DMS153 treated with DMSO at 0.1 percent for 48 hours (cell line): ENCODE results near the gene TMEM151B.
A peak's percentile ranks its signal among the peaks of the same experiment; 100 is the strongest.

Experiments used
- DNase-seq: peaks from one replicate; lab custom pipeline; 2025; ENCODE audit not compliant: unreplicated experiment; lab: John Stamatoyannopoulos, UW

Gene TMEM151B

DNA sequence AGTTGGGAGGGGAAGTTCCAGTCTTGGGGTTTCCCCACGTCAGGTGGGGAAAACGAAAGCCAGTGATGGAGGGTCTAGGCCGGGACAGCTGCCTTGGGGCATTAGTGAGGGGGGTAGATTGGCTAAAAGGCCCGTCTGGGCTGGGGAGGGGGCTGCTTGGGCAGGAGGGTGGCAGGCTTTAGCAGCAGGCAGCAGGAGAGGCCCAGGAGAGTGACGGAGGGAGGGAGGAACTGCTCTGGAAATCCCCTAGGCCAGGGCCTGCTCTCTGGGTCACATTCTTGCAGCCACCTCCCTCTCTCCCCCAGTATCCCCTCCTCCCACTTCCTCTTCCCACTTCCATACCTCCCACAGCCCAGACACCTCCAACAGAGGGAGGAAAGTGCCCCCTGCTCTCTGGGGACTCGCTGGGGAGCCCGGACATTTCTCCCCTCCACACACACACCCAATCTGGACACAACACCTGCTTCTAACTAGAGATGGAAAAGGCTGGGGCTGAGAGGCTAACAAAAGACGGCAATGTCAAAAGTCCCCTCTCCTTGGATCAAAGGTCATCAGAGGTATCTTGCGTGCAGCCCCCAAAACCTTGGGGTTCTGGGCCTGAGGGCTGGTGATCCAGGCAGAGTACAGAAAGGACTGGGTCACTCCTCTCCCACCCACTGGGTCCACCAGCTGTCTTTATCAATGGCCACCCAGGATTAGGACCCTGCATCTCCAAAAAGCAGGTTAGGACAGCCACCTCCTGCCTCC lies 6.7 kb upstream of the TMEM151B start:
- no peak for DNase-seq

DNA sequence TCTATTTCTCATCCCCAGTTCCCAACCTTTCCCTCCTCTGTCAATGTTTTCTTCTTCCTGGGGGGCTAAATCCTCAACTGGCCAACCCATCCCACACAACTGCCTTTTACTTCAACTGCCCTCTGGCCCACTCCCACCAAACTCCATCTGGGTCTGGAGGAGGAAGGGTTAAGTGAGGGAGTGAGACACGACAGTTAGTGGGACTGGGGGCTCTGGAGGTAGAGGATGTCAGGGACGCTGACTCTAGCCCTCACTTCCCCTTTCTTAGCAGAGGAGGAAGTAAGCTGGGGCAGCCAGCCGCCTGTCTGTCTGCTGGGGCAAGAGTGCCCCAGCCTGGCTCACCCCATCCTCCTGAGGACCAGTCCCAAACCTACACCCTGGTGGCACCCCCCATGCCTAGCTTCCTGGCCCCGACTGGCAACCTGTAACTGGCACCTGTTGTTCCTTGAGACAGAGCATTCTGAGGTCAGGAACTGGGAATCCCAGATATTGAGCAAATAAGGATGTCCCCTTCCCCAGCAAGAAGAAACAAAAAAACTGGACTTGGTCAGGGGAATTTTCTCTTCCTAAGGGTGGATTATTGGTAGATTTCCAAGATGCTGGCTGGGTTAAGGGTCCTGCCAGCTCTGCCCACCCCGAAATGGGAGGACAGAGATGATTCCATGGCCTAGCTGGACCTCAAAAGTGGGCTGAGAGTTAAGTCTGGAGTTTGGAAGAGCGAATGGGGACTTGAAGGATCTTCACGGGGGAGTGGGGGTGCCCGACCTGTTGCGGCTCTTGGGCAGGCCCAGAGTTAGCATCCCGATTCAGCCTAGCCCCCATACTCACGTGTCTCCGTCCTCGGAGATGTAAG lies 5.9 kb upstream of the TMEM151B start:
- DNase-seq: no peak

DNA sequence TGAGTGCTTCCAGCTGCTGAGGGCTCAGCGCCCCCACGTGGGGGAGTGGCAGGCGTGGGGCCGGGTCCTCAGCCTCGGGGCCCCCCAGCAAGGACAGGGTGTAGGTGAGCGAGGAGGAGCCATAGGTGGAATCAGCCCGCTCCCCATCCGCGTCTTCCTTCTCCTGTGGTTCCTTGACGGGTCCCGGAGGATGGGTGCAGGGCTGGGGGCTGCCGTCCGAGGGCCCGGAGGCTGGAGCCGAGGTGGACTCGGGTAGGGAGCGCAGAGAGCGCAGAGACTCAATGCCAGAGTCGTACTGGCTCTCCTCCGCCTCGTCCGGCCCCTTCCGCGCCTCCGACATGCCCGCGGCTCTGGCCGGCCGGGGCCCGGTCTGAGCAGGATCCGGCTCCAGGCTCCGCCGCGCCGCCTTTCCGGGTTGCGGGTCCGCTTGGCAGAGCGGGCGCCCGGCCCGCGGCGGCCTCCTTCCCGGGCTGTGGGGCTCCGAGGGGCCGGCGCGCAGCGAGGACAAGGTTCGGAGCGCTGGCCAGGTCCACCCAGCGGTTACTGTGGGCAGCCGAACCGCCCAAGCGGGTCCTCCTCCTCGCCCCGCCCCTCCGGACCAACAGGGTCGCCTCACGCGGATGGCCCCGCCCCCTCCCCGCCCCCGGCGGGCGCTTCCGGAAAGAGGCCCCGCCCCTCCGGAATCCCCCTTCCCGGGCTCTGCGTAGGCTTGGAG lies 5.1 kb upstream of the TMEM151B start, which contains the start of gene NFKBIE:
Gene NFKBIE, minus strand, starts transcription at position 545 of the 715 bp plus-strand sequence. Its CDS starts 205 bp downstream, at position 340.
- DNase-seq: peak; percentile 74

DNA sequence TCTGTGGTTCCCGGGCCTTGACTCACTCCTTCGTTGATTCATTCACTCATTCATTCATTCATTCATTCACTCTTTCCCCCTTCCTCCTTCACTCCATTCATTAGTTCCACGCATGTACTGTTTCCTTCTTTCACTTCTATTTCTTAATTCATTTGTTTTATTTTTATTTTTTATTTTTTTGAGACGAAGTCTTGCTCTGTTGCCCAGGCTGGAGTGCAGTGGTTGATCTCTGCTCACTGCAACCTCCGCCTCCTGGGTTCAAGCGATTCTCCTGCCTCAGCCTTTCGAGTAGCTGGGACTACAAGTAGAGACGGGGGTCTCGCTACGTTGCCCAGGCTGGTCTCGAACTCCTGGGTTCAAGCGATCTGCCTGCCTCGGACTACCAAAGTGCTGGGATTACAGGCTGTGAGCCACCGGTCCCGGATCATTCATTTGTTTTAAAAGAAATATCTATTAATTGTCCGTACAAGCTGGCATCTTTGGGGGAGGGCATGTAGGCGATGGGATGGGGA lies 4.5 kb upstream of the TMEM151B start:
- no peak for DNase-seq

GRCh38 chr6:44266347-44266746 lies 3.9 kb upstream of the TMEM151B start:
- no peak for DNase-seq

DNA sequence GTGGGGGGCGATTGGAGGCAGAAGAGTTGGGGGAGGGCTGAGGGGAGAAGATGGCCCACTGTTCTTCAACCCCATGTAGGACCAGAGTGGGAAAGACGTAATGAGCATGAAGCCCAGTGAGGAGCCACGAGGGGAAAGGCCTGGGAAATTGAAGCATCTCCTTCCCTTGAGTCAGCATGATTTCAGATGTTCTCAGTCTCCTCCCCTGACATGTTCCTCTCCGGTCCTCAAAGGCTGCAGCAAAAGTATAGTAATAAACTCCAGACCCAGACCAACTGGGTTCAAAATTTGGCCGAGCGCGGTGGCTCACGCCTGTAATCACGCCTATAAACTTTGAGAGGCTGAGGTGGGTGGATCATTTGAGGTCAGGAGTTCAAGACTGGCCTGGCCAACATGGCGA lies 3.0 kb upstream of the TMEM151B start:
- DNase-seq: no peak

DNA sequence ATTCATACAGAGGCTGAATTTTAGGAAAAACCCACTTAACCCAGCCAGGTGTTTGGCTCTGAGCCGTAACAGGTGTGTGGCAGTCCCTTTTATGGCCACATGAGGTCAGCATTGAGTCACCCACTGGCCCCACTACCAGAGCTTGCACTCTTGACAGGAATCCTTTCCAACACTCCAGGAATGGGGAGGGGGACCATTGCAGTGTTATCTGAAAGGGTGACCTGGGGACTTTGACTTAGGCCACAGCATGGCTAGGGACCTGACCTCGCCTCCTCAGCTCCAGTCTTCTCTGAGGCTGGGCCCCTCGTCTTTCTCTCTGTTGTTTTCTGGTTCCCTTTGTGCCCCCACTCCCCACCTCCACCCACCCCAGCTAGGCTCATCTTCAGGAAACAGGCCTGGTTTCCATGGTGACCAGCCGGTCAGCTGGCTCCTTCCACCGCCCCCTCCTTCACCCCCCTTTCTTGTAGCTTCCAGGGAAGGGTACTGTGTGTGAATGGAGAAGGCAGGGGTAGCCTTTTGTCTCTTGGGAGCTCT lies 2.1 kb upstream of the TMEM151B start:
- DNase-seq: no peak

GRCh38 chr6:44269178-44269920 lies 901 bp upstream of the TMEM151B start:
- DNase-seq: no peak

DNA sequence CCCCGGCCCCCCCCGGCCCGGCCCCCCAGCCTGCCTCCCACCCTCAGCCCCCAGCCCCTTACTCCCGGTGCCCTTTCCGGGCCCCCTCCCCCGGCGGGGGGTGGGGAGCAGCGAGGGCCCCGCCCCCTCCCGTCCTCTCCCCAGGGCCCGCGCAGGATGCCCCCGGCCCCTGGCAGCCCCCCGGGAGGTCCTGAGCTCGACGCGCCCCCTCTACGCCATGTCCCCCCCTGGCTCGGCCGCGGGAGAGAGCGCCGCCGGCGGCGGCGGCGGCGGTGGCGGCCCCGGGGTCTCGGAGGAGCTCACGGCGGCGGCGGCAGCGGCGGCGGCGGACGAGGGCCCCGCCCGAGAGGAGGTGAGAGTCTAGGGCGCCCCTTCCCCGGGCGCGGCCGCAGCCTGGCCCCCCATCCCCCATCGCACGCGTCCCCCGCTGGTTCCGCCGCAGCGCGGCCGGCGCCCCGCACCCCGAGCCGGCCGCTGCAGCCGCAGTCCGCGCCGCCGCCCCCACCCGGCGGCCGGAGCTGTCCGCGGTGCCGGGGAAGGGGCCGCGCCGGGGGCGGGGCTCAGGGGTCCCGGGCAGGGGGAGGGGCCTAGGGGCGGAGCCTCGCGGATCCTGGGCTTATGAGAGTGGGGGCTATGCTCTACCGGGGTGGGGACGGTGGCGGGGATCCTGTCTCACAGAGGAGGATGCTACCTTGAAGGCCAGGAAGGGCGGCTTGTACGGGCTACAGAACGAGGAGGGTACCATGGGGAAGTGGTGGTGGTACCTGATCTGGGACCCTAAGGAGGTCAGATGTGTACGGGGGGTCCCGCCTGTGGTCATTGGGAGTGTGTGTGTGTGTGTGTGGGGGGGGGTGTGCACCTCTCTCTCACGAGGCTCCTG lies 516 bp downstream of the TMEM151B start:
- no peak for DNase-seq

DNA sequence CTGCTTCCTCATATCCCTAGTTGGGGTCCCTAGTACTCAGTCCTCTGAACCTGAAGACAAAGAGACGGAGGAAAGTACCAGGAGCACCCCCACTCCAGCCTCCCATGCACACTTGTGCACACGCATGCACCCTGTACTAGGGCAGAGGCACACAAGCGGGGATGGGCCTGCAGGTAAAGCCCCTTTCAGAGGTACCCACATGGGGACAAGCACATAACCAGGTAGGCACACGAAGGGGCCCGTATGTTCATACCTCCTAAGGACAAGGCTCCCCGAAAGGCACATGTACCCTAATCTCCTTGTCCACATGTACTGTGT lies 1.1 kb downstream of the TMEM151B start:
- DNase-seq: no peak

DNA sequence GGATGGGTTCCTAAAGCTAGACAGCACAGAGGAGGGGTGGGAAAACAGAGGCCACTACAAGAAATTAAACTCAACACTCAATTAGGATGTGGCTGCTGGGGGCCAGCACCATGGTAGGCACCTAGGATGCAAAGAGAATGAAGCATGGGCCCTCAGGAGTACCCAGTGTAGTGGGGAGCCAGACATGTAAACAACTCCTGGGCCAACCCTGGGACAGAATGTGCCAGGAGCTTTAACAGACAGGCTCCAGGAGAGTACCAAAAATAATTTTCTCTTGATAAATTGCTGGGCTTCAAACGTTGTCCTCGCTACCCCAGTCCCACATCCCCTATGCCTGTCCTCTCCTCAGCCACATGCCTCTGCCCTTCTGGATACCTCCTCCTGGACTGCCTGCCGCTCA lies 1.7 kb downstream of the TMEM151B start:
- no peak for DNase-seq

DNA sequence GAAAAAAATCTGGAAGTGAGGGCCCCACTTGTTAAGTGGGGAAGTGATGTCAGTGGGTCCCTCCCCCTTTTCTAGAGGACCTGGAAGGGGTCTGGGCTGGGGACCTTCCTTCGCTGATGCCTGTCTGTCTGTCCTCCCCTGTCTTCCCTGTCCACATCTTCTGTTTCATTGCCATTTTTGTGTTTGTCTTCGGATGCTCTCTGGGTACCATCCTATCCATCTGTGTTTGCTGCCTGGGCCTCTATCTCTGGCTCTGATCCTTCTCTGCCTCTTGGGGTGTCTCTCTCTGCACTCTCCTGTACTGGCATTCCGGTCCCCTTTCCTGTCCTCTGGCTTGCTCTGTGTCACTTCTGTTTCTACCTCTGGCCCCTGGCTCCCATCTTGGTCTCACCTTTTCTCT lies 2.3 kb downstream of the TMEM151B start:
- DNase-seq: no peak

- DNase-seq: no peak
These were observed 2.8 kb downstream of the TMEM151B start for GRCh38 chr6:44272999-44273566.

GRCh38 chr6:44273617-44274016 lies 3.4 kb downstream of the TMEM151B start:
- DNase-seq: no peak

GRCh38 chr6:44275271-44275748 lies 5.1 kb downstream of the TMEM151B start:
- DNase-seq: no peak

DNA sequence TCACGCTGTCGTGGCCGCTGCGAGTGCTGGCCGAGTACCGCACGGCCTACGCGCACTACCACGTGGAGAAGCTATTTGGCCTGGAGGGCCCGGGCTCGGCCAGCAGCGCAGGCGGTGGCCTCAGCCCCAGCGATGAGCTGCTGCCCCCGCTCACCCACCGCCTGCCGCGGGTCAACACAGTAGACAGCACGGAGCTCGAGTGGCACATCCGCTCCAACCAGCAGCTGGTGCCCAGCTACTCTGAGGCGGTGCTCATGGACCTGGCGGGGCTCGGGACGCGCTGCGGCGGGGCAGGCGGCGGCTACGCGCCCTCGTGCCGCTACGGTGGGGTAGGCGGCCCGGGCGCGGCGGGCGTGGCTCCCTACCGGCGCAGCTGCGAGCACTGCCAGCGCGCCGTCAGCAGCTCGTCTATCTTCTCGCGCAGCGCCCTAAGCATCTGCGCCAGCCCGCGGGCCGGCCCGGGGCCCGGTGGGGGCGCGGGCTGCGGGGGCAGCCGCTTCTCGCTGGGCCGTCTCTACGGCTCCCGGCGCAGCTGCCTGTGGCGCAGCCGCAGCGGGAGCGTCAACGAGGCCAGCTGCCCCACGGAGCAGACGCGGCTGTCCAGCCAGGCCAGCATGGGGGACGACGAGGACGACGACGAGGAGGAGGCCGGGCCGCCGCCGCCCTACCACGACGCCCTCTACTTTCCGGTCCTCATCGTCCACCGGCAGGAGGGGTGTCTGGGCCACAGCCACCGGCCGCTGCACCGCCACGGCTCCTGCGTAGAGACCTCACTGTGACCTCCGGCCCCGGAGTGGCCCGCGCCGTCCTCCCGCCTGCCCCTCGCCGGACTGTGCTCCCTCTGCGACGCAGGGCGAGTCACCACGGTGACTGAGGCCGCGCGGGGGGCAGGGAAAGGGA lies 5.7 kb downstream of the TMEM151B start:
- no peak for DNase-seq

DNA sequence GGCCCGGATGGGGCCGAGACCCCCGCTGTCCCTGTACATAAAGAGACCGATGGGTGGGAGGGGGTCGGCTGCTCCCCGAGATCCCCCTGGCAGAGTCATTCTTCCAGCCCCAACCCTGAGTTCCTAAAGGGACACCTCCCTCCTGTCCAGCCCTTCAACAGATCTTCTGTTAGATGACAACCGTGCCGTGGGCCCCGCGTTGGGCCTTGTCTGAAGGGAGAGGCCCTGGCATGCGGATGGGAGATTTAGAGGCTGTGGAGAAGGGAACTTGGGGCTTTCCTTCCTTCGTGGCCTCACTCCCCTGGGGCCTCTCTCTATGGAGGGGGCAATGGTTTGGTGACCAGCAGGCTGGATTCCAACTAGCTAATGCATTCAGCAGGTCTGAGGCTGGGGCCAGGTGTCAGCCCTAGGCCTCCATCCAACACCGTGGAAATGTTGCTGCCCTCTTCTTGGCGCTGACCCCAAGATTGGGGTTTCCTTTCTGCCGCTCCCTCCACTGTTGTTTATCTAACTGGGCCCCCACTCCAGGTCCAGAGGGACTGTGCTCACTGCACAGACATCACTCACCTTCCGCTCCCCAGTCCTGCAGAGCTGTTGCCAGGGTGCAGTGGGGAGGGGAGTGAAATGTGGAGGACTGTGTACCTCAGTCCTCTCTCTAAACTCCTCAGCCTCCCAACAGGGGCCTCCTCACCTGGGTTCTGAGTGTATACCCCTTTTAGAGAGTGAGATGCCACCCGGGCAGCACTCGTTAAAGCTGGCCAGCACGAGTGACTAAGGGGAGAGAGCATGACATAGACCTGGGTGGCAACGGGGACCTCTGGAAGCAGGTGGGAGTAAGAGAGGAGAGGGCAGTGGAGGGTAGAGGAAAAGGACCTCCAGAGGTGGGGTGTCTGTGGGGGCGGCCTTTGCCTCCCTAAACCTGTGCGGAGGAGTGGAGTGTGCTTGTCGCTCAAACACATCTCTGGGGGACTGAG lies 6.7 kb downstream of the TMEM151B start:
- DNase-seq: no peak
